Sigmoid colon (tissue), 7 donors: ENCODE data around the gene CALHM2. TPM values are rescaled to one million over a fixed set of nuclear protein-coding genes. Genes with fewer than 3 reads are reported as not detected.

Source experiments
- DNase-seq: peaks from one replicate; pipeline ENCODE4 v3.0.0-alpha.2; 2019
- H3K27ac ChIP-seq, 4 donors: fragments of 200-600 bp; sonication (generic); one replicate each; pipeline ENCODE4 v1.5.1; 2016 to 2019; ENCODE audit warnings: mild to moderate bottlenecking in 1 of 4
- H3K27me3 ChIP-seq, 3 donors: fragments of 200-600 bp; sonication (generic); one replicate each; pipeline ENCODE4 v1.5.1; 2019; ENCODE audit warnings: mild to moderate bottlenecking in 1 of 3
- H3K36me3 ChIP-seq, 4 donors: fragments of 200-600 bp; sonication (generic); one replicate each; pipeline ENCODE4 v1.5.1; 2016 to 2019
- H3K4me1 ChIP-seq, 4 donors: fragments of 200-600 bp; sonication (generic); one replicate each; pipeline ENCODE4 v1.5.1; 2017 to 2019
- H3K4me3 ChIP-seq, 4 donors: fragments of 200-600 bp; sonication (generic); one replicate each; pipeline ENCODE4 v1.5.1; 2017 to 2019; ENCODE audit warnings: mild to moderate bottlenecking in 2 of 4, moderate library complexity in 1 of 4
- H3K9me3 ChIP-seq, 4 donors: fragments of 200-600 bp in 3 of 4; sonication (generic) in 3 of 4; one replicate each; pipeline versions ENCODE4 v1.5.1 to v1.6.1; 2013 to 2019
- EP300 ChIP-seq, 4 donors: sonication (generic); formaldehyde crosslinking; IDR thresholded peaks; one replicate each; pipeline ENCODE4 v1.6.1; 2017; ENCODE audit warnings: antibody characterized with exemption in 4 of 4
- POLR2A ChIP-seq, 2 donors: fragments of 450-650 bp; IDR thresholded peaks; one replicate each; pipeline ENCODE4 v1.6.1; 2016; ENCODE audit warnings: antibody characterized with exemption in 2 of 2, mild to moderate bottlenecking in 2 of 2, moderate library complexity in 2 of 2
- POLR2AphosphoS5 ChIP-seq, 4 donors: sonication (generic); formaldehyde crosslinking; IDR thresholded peaks; one replicate each; pipeline ENCODE4 v1.6.1; 2017; ENCODE audit warnings: antibody characterized with exemption in 4 of 4
- WGBS, 2 donors: extraction: QIAGEN DNeasy Blood & Tissue Kit; methylation state at CpG; one replicate each; pipeline ENCODE4 v1.1.7; 2013; 5-methylcytosine and 5-hydroxymethylcytosine counted together
- intact Hi-C: fragments of 100-400 bp; cut with DNase I; formaldehyde crosslinking; loops from one replicate; pipeline ENCODE4 v1.15.1; 2023
- polyA plus RNA-seq, 3 donors: library from polyadenylated mRNA; stranded (reverse); fragments of 200-250 nt; gene quantifications; one replicate each; pipeline ENCODE4 v1.2.3, GENCODE V29; 2013
- total RNA-seq, 4 donors: library from RNA; depleted of rRNA; stranded (reverse); fragments of >200 nt; gene quantifications; one replicate each; pipeline ENCODE4 v1.1.0, GENCODE V29; 2016
- TF ChIP-seq, protein P1 (sequence below), 4 experiments: fragments of 450-650 bp in 3 of 4; fragments of 200-600 bp in 1 of 4; IDR thresholded peaks; one replicate each; pipeline ENCODE4 v1.5.1; 2016 to 2019; ENCODE audit warnings: antibody characterized with exemption in 4 of 4, mild to moderate bottlenecking in 3 of 4, moderate library complexity in 2 of 4
- donor health status: healthy with polysubstance abuse.
- donor health status: Bipolar disorder and iron deficiency.
- donor health status: healthy.

CALHM2 gene
- total and polyA plus RNA-seq, 7 donors = 5.5 to 55.4 (median 27.4) TPM

DNA sequence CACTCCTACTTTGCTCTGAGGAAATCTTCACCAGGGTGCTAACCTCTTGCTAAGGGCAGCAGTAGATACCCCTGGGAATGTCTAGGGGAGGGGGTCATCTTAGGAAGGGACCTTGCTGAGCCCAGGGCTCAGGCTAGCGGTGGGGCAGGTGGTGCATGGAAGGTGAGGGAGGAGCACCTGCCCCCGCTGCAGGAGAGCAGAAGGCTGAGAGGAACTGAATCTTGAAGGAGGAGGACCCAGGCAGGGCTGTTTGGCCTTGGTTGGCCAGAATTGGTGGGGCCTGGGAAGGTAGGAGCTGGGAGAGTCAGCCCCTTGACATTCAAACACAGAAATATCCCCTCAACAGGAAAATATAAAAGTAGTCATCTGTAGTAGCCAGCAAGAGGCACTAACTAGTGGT lies 19.8 kb upstream of the CALHM2 start:
- H3K27ac ChIP-seq = peak overlapping the region in 2 of 4 donors; percentile 21 to 49
- DNase-seq = no peak
- H3K36me3 ChIP-seq = no peaks in the 10 kb centered on the region
- H3K4me1 ChIP-seq = no peaks in the 10 kb centered on the region
- TF ChIP-seq, protein P1, sequence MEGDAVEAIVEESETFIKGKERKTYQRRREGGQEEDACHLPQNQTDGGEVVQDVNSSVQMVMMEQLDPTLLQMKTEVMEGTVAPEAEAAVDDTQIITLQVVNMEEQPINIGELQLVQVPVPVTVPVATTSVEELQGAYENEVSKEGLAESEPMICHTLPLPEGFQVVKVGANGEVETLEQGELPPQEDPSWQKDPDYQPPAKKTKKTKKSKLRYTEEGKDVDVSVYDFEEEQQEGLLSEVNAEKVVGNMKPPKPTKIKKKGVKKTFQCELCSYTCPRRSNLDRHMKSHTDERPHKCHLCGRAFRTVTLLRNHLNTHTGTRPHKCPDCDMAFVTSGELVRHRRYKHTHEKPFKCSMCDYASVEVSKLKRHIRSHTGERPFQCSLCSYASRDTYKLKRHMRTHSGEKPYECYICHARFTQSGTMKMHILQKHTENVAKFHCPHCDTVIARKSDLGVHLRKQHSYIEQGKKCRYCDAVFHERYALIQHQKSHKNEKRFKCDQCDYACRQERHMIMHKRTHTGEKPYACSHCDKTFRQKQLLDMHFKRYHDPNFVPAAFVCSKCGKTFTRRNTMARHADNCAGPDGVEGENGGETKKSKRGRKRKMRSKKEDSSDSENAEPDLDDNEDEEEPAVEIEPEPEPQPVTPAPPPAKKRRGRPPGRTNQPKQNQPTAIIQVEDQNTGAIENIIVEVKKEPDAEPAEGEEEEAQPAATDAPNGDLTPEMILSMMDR (IDR thresholded peaks at IDR 0.05) = no peak
- TF ChIP-seq POLR2A (IDR thresholded peaks at IDR 0.05) = no peak
- no peak for TF ChIP-seq EP300 (IDR thresholded peaks at IDR 0.05)
- no peak for TF ChIP-seq POLR2AphosphoS5 (IDR thresholded peaks at IDR 0.05)
- 71 to 89% methylated on average over 2 of the region's 2 CpGs for whole genome bisulfite sequencing, 2 donors
- H3K4me3 ChIP-seq = no peak overlapping the region
- intact Hi-C loops = no loop called here
- no peaks in the 10 kb centered on the region for H3K9me3 ChIP-seq
- H3K27me3 ChIP-seq = peaks cover 0 to 4% (median 0%) of the 10 kb centered on the region in 3 donors

DNA sequence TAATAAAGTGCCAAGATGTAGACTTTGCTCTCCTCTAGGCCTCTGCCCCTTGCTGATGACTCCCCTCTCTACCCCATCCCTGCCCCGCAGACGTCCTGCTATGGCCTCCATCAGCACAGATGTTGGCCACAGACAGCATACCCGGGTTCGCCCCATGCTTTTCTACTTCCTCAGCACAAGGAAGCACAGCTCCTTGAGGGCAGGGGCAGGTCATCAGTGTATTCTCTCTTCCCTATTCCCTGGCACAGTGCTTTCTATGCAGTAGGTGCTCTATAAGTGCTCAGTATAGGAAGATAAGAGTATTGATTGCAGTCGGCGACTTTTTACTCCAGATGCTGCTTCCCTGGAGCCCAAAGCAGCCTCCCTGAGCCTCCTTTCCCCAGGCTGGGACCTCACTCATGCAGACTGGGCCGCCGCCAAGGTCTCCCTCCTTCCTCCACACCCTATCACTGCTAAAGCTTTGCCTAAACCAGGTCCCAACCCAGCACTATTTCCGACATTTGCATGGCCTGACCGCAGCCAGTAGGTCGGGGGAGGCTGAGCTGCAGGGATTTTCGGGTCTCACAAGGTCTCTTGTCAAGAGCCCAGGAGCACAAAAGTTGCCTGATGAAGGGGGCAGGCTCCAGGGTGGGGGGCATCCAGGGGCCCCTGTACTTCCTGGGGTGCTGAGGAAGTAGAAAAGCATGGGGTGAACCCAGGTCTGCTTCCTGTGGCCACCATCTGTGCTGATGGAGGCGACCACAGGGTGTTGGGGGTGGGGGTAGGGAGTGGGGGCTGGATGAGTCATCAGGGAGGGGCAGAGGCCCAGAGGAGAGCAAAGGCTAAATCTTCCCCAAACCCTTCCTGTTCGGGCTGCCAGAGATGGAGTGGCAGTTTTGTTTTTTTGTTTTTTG lies 18.8 kb upstream of the CALHM2 start:
- peak overlapping the region in 2 of 4 donors; percentile 21 to 49 for H3K27ac ChIP-seq
- H3K9me3 ChIP-seq = no peaks in the 10 kb centered on the region
- no peak overlapping the region for H3K4me3 ChIP-seq
- no peaks in the 10 kb centered on the region for H3K36me3 ChIP-seq
- TF ChIP-seq, protein P1 (IDR thresholded peaks at IDR 0.05) = no peak
- no peak for TF ChIP-seq EP300 (IDR thresholded peaks at IDR 0.05)
- no peak for TF ChIP-seq POLR2AphosphoS5 (IDR thresholded peaks at IDR 0.05)
- TF ChIP-seq POLR2A (IDR thresholded peaks at IDR 0.05) = no peak
- DNase-seq = no peak
- 43 to 64% methylated on average over 14 of the region's 14 CpGs for WGBS, 2 donors
- H3K4me1 ChIP-seq = no peaks in the 10 kb centered on the region
- H3K27me3 ChIP-seq = peaks cover 0 to under 1% (median 0%) of the 10 kb centered on the region in 3 donors
- intact Hi-C loops = no loop called here

DNA sequence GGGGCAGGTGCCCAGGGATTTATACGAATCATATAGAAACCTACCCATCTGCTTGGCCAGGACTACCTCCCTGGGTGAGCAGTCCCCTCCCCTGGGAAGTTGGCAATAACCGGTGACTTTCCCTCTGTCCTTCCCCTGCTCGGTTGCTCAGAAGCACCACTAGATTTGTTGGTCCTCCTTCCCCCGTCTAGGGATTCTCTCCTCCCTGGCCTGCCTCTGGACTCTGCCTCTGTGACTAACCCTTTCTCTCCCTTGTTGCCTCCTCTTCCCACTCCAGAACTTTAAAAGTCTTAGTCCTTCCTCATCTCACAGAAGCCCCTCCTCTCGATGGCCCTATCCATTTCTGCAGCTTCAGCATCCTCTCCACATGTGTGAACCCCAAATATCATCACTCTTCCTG lies 17.0 kb upstream of the CALHM2 start:
- Histone ChIP-seq H3K9me3 (no peaks in the 10 kb centered on the region), H3K4me1 (no peaks in the 10 kb centered on the region), H3K36me3 (no peaks in the 10 kb centered on the region), H3K4me3 (no peak overlapping the region), H3K27ac (no peak overlapping the region), H3K27me3 (no peaks in the 10 kb centered on the region)
- DNase-seq = no peak
- intact Hi-C loops = no loop called here
- 50 to 76% methylated on average over 5 of the region's 5 CpGs for WGBS, 2 donors
- TF ChIP-seq, protein P1 (IDR thresholded peaks at IDR 0.05) = no peak
- TF ChIP-seq POLR2AphosphoS5 (IDR thresholded peaks at IDR 0.05) = no peak
- TF ChIP-seq POLR2A (IDR thresholded peaks at IDR 0.05) = no peak
- no peak for TF ChIP-seq EP300 (IDR thresholded peaks at IDR 0.05)

DNA sequence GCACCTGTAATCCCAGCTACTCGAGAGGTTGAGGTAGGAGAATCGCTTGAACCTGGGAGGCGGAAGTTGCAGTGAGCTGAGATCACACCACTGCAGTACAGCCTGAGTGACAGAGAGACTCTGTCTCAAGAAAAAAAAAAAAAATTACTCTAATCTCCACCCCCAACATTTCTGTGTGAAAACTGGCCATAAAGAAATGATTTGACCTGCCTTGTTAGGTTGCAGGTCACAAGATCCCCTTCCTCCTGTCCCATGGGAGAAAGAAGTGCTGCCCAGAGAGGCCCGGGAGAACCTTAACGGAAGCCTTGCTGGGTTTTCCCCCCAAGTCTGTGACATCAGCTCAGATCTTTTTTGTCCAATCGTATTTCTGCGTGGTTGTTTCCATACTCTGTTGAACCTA lies 15.2 kb upstream of the CALHM2 start:
- no peak overlapping the region for H3K27ac ChIP-seq
- H3K4me1 ChIP-seq = no peaks in the 10 kb centered on the region
- DNase-seq = no peak
- H3K9me3 ChIP-seq = no peaks in the 10 kb centered on the region
- intact Hi-C loops = no loop called here
- no peak overlapping the region for H3K4me3 ChIP-seq
- H3K27me3 ChIP-seq = no peaks in the 10 kb centered on the region
- H3K36me3 ChIP-seq = no peaks in the 10 kb centered on the region
- WGBS, 2 donors = 82 to 89% methylated on average over 7 of the region's 7 CpGs
- TF ChIP-seq, protein P1 (IDR thresholded peaks at IDR 0.05) = no peak
- TF ChIP-seq POLR2A (IDR thresholded peaks at IDR 0.05) (no peak), EP300 (IDR thresholded peaks at IDR 0.05) (no peak), POLR2AphosphoS5 (IDR thresholded peaks at IDR 0.05) (no peak)
